ENCODE results near the gene GANC.

The GANC gene

DNA sequence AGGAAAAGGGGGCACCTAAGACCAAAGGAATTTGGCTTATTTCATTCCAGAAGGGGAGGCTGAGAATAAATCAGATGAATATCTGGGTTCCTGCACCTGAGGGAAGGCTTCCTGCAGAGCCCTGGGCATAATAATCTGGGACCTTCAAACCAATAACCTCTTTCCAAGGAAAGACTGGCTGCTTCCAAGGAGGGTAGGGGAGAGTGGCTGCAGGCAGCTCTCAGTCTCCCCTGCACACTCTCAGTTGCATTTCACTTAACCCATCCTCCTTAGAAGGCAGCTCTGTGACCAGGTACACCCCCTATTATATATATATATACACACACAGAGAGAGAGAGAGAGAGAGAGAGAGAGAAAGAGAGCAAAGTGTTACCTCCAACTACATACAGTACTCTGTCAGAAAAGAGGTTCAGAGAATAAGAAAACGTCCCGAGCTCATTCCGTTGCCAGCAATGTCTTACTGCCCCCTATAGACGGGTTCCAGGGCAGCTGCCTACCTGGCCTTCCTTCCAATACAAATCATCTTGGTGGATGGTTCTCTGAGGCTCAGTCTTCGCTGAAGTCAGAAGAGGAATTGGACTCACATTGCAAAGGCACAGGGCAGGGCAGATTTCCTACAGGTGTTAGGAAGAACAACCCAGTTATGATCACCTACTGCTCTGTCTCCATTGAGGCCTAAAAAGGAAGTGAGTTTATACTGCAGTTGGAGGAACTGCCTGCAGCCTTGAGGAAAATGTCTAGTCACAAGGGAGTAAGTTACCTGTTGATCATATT lies 112.4 kb downstream of the GANC start:
- DNase-seq (ENCODE audit: low read depth) = no peak

DNA sequence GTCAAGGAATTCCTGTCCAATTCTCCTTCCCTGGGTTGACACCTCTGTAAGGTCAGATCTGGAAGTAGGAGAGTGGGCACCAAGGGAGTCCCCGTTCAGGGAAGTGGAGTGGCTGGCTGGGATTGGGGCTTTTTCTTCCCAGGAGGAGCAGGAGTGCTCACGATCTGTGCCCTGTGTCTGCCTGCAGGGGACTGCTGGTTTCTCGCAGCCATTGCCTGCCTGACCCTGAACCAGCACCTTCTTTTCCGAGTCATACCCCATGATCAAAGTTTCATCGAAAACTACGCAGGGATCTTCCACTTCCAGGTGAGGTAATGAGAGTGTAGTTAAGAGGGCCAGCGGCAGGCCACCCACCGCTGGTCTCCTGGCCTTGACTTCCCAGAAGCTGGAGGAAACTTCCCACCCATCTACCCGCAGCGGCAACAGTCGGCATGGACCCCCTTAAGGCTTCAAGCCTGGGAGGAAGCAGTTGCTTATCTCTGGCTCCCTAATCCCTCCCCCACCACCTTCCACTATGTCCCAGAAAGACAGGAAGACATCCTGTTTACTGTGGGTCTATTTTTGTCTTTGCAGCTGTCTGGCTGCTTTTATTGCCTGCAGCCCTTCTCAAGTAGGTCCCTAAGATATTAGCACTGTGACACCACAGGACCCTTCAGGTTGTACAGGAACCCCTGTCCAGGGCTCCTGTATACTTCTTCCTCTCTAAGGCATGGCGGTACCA lies 113.1 kb downstream of the GANC start:
- DNase-seq (ENCODE audit: low read depth) = no peak

- DNase-seq (ENCODE audit: low read depth) = no peak
These were observed 114.6 kb downstream of the GANC start for GRCh38 chr15:42387603-42388002.

DNA sequence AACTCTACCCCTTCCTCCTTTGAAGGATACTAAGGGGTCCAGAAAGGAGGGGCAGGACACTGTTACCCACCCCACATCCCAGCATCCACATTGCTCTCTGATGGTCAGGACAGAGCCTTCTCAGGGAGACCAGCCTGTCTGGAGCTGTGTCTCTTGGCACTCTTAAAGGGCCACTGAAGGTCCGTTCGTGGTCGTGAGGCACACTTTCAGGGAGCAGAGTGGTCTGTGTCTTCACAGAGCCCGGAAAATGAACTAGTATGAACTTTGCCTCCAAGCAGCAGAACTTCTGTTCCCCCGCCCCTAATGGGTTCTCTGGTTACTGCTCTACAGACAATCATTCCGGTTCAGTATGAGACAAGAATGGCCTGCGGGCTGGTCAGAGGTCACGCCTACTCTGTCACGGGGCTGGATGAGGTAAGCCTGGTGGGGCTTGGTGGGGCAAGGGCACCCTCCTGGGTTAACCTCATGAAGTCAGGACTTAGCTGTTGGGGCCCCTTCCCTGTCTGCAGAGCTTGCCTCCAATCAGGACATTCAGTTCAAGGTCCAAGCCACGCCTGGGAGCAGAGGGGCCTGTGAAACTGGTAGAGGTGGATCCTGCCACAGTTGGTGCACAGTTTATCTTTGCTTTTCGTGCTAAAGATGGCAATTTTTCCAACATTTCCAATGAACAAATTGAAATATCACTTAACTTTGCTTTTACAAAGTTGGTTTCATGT lies 119.5 kb downstream of the GANC start:
- DNase-seq (ENCODE audit: low read depth) = no peak

GRCh38 chr15:42394106-42394505 lies 121.1 kb downstream of the GANC start:
- no peak for DNase-seq (ENCODE audit: low read depth)

DNA sequence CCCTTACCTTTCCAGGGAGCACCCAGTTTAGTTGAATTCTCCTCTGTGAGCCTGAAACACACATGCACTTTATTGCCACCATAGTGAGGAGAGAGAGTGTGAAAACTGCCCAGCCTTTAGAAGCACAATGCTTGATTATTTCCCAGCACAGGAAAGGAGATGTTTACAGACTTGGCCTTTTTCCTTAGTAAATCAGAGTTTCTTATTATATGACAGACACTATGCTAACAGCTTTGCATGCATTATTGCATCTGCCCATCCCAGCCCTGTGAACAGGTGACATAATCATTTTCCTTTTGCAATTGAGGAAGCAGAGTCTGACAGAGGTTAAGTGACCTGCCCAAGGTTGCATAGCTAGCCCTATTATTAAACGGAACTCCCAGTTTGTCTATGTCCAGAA lies 122.8 kb downstream of the GANC start:
- DNase-seq (ENCODE audit: low read depth) = no peak

DNA sequence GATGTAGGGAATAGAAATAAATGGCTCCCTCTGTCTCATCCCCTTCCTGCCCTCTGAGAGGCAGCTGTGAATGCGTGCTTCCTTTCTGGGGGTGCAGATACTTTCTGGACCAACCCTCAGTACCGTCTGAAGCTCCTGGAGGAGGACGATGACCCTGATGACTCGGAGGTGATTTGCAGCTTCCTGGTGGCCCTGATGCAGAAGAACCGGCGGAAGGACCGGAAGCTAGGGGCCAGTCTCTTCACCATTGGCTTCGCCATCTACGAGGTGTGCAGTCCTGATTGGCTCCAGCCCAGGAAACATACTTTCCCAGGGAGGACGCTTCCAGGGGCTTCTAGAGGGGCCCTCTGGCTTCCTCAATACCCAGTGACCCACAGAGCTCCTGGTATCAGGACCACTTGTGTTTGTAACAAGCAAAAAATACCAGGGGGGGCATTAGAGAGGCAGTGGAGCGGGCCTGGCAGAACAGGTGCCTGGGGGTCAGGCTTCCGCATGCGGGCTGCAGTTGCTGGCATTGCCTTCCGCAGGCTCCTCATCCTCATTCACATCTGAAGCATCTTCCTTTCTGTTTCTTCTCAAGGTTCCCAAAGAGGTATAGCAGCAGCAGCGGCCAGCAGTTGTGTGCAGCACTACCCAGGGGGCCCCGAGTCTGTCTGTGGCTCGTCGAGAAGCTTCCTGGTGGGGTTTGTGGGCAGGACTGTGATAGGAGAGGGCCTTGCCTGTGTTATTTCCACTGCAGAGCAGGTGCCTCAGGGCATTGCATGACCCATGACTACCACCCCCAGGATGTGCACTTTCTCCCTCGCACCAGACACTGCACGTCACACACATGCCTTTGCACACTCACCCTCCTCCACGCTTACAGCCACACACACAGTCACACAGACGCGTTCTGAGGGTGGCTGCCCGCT lies 128.8 kb downstream of the GANC start:
- no peak for DNase-seq (ENCODE audit: low read depth)

- DNase-seq (ENCODE audit: low read depth) = no peak
These were observed 129.6 kb downstream of the GANC start for GRCh38 chr15:42402455-42403205.

DNA sequence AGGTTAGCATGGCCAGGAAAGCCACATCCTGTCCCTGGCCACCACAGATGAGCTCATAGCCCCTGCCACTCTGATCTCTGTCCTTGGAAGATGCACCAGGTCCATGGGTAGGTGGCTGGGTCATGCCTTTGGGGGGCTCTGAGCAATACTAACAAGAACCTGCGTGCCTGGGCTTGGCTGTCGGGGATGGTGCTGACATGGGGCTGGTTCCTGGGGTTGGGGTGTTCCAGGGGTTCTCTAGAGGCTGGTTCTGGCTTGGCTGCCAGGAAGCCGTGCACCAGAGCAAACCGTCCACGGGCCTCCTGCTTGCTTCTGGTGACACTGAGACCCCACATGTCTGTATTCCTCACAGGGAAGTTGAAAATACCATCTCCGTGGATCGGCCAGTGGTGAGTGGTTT lies 130.4 kb downstream of the GANC start:
- DNase-seq (ENCODE audit: low read depth) = no peak

- DNase-seq (ENCODE audit: low read depth) = no peak
These were observed 131.6 kb downstream of the GANC start for GRCh38 chr15:42404461-42405235.

- no peak for DNase-seq (ENCODE audit: low read depth)
These were observed 133.0 kb downstream of the GANC start for GRCh38 chr15:42405863-42406482.
